Measurements from ENCODE around the gene WASF3.

DNA sequence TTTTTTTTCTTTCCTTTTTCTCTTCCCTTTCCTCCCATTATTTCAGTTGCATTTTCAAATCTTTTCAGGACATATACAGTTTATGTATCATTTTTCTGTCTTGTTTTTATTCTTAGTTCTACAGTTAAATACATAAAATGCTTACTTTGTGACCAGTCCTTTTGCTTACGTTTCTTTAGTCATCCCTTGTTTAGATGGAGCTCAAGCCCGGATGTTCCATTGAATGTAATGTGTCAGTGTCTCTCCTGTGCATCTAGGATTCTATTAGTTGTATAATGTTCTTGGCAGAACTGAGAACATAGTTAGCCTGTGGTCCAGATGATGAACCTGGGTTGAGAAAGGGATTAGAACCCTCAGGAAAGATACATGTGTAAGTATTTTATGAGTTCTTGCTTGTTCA lies 17.8 kb downstream of the WASF3 start:
- TF ChIP-seq EP300 (IDR thresholded peaks at IDR 0.05; ENCODE audit: borderline replicate concordance) (no peak), CREB1 (IDR thresholded peaks at IDR 0.05; ENCODE audit: low read depth) (no peak), EGR1 (IDR thresholded peaks at IDR 0.05) (no peak), ZBTB7A (IDR thresholded peaks at IDR 0.05; ENCODE audit: low read depth) (no peak), RAD21 (IDR thresholded peaks at IDR 0.05; ENCODE audit: low read depth) (no peak), YY1 (IDR thresholded peaks at IDR 0.05; ENCODE audit: low read depth) (no peak), TEAD4 (IDR thresholded peaks at IDR 0.05) (no peak), TCF12 (IDR thresholded peaks at IDR 0.05; ENCODE audit: low read depth) (no peak)
- TF ChIP-seq, protein P1, sequence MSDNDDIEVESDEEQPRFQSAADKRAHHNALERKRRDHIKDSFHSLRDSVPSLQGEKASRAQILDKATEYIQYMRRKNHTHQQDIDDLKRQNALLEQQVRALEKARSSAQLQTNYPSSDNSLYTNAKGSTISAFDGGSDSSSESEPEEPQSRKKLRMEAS (IDR thresholded peaks at IDR 0.05) = no peak

Measured in Ishikawa (cell line).